ENCODE data around the gene SPDYE5.

SPDYE5 gene

DNA sequence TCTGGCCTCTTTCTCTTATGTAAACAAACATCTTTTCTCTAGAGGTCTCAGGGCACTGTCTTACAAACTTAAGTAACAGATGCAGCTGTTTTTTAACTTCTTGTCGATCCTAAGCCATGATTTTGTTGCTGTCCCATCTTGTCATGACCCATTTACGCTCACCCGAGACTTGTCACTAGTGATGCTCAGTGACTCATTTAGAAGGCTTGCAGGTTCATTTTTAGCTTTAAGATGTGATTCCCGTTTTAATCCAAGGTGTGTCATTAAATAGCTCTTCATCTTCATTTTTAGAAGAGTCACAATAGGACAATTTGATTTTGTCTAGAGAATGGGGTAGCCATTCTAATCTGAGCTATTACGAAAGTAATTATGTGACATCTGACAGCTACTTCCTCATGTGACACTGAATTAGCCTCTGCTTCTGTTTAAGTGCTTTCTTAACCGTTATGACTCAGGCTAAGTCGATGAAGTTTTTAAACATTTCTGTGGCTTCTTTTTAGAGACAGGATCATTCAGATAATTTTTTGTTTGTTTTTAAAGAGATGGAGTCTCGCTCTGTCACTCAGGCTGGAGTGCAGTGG, 42.7 kb downstream of the SPDYE5 start:
- in situ Hi-C loops (cut with MboI; ENCODE audit: low pct_unique_long_range_greater_than_20kb, low sequenced_read_pairs): no loop called here
- DNase-seq: peak; percentile 68

DNA sequence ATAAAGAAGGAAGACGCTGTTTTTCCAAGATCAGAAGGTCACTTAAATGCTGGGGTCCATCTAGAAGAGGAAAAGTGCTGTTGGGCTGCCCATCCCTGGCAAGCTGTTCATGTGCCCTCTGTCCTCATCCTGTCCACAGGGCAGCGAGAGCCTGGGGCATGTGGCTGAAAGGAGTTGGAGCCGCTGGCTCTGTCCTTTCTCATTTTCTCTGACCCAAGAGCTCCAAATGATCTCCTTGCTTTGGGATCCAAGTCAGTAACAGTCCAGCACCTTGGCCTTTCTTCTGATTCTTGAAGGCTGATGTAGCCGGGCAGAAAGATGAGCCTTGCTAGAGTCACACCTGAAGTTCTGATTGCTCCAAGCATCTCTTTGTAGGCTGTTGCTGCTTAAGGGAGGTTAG, 44.4 kb downstream of the SPDYE5 start:
- DNase-seq: no peak
- in situ Hi-C loops (cut with MboI; ENCODE audit: low pct_unique_long_range_greater_than_20kb, low sequenced_read_pairs): no loop called here

DNA sequence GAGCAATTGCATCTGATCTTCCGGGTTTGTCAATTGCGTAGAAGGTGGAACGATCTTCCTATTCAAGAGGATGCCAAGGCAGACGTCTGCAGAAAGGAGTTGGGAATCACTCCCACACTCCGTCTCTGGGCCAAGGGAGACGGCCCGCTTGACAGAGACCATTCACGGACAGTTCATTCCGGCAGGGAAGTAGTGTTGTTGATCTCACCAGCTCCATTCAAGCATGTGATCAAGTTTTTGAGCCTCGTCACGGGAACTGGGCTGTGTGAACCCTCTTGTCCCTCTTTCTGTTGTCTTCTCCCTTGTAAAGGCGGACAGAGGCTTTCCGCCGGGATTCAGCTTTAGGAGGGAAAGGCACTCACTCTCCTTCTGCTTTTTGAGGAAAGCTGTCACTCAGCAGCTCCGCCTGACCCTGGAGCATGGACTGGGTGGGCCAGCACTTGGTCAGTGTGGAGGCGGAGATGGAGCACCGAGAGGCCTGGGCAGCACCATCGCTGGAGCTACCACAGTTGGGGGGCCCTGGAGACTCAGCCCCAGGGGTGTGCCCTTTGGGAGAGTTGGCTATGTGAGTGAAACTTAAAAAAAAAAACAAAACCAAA, 44.9 kb downstream of the SPDYE5 start:
- no peak for DNase-seq
- in situ Hi-C loops (cut with MboI; ENCODE audit: low pct_unique_long_range_greater_than_20kb, low sequenced_read_pairs): no loop called here

DNA sequence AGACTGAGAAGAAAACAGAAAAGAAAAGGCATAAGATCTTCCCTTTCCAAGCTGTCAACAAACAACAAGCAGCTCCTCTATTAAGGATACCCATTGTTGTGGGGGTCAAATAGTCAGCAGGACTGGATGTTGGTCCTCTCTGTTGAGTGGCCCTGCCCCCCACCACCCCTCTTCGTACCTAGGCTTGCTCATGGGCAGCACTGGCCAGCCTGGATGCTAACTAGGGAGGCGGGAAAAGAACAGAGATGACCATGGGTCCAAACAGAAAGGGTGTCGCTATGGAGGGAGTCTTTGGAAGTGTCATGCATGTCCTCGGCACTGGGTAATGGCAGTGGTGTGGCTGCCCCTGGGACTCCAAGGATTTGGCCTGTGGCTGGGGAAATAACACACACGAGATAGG, 45.6 kb downstream of the SPDYE5 start:
- DNase-seq: no peak
- in situ Hi-C loops (cut with MboI; ENCODE audit: low pct_unique_long_range_greater_than_20kb, low sequenced_read_pairs): no loop called here

DNA sequence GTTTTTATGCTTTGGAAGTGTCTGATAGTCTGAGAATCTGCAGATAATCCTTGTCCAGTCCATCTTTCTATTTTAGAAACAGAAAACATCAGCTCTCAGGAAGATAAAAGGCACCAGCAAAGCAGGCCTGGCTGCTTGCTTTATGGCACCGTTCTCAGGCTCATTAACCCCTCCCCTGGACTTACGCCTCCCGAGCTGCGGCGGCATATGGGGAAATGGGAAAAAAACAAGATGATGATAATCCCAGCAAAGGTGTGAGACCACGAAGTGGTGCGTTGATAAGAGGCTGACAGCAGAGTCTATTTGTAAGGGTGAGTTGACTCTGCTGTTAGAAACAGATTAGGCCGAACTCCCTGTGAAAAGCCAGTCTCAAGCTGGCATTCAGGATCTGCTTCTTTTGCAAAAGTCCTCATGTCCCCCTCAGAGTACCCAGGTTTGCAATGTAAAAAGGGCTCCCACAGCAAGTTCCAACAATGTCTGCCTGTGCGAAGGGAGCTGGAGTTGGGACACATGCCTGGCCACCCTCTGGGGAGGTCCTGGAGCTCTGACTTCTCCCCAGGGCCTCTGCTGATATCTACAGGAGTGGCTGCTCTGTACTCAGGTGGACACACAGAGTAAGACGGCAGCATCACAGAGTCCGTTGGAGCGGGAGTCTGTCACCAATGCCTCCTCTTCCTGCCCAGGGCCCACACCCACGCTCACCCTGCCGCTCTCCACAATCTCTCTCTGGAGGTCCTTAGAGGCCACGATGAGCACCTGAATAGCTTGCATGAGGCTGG, 54.3 kb downstream of the SPDYE5 start:
- in situ Hi-C loops (cut with MboI; ENCODE audit: low pct_unique_long_range_greater_than_20kb, low sequenced_read_pairs): no loop called here
- no peak for DNase-seq

Data from KBM-7 (cell line).